ENCODE data around the gene WDR6.

WDR6 gene

GRCh38 chr3:49015765-49016164 is 8.6 kb downstream of the WDR6 start:
- Histone ChIP-seq H3K36me3 (ENCODE audit: control insufficient read depth, insufficient read depth, low read length) (peaks cover 42% of the 10 kb centered on the region), H3K4me3 (replicated peaks; ENCODE audit: low read depth, low read length) (no peak overlapping the region), H3K27me3 (replicated peaks; ENCODE audit: control insufficient read depth, insufficient read depth, low read length) (no peaks in the 10 kb centered on the region)
- DNase-seq (ENCODE audit: extremely low read depth, insufficient read length) = no peak
- no peak for TF ChIP-seq CTCF (IDR thresholded peaks at IDR 0.05; ENCODE audit: insufficient read depth, low read length, poor library complexity, severe bottlenecking)

- Histone ChIP-seq H3K27me3 (replicated peaks; ENCODE audit: control insufficient read depth, insufficient read depth, low read length) (no peaks in the 10 kb centered on the region), H3K36me3 (ENCODE audit: control insufficient read depth, insufficient read depth, low read length) (peaks cover 41% of the 10 kb centered on the region), H3K4me3 (replicated peaks; ENCODE audit: low read depth, low read length) (no peak overlapping the region)
- DNase-seq (ENCODE audit: extremely low read depth, insufficient read length) = no peak
- no peak for TF ChIP-seq CTCF (IDR thresholded peaks at IDR 0.05; ENCODE audit: insufficient read depth, low read length, poor library complexity, severe bottlenecking)
Measured at GRCh38 chr3:49016414-49017228, 9.4 kb downstream of the WDR6 start.

GRCh38 chr3:49017229-49017970 is 10.2 kb downstream of the WDR6 start:
- peak overlapping the region; percentile 95 for H3K4me3 ChIP-seq (replicated peaks; ENCODE audit: low read depth, low read length)
- H3K27me3 ChIP-seq (replicated peaks; ENCODE audit: control insufficient read depth, insufficient read depth, low read length) = no peaks in the 10 kb centered on the region
- peaks cover 33% of the 10 kb centered on the region for H3K36me3 ChIP-seq (ENCODE audit: control insufficient read depth, insufficient read depth, low read length)
- DNase-seq (ENCODE audit: extremely low read depth, insufficient read length) = no peak
- TF ChIP-seq CTCF (IDR thresholded peaks at IDR 0.05; ENCODE audit: insufficient read depth, low read length, poor library complexity, severe bottlenecking) = no peak

- TF ChIP-seq CTCF (IDR thresholded peaks at IDR 0.05; ENCODE audit: insufficient read depth, low read length, poor library complexity, severe bottlenecking) = no peak
- peak; percentile 81 for DNase-seq (ENCODE audit: extremely low read depth, insufficient read length)
- Histone ChIP-seq H3K36me3 (ENCODE audit: control insufficient read depth, insufficient read depth, low read length) (peaks cover 30% of the 10 kb centered on the region), H3K27me3 (replicated peaks; ENCODE audit: control insufficient read depth, insufficient read depth, low read length) (no peaks in the 10 kb centered on the region), H3K4me3 (replicated peaks; ENCODE audit: low read depth, low read length) (peak within 1 kb of the TSS; percentile 95)
Measured at GRCh38 chr3:49017971-49018706, 10.9 kb downstream of the WDR6 start, which contains the start of gene DALRD3. TSS of gene DALRD3 (minus strand) at chr3:49018580. CDS start at chr3:49018564, 16 bp downstream.

GRCh38 chr3:49018707-49019006 is 11.5 kb downstream of the WDR6 start:
- no peak for TF ChIP-seq CTCF (IDR thresholded peaks at IDR 0.05; ENCODE audit: insufficient read depth, low read length, poor library complexity, severe bottlenecking)
- no peak for DNase-seq (ENCODE audit: extremely low read depth, insufficient read length)
- peak overlapping the region; percentile 95 for H3K4me3 ChIP-seq (replicated peaks; ENCODE audit: low read depth, low read length)
- H3K27me3 ChIP-seq (replicated peaks; ENCODE audit: control insufficient read depth, insufficient read depth, low read length) = no peaks in the 10 kb centered on the region
- peaks cover 28% of the 10 kb centered on the region for H3K36me3 ChIP-seq (ENCODE audit: control insufficient read depth, insufficient read depth, low read length)

Data from GM06990 (cell line).